ENCODE measurements around the gene GRAP2. TPM values are rescaled to one million over a fixed set of nuclear protein-coding genes. Genes with fewer than 3 reads are reported as not detected.

The GRAP2 gene
- total and polyA plus RNA-seq, 2 of the 8 experiments (the other 6 are each of a cell fraction or from before 2014, with no cell fraction given): 0.08 TPM; not detected in 1

GRCh38 chr22:39995393-39996252 lies 94.7 kb downstream of the GRAP2 start:
- ChIA-PET CTCF (ENCODE audit: partially characterized antibody) (interaction anchor here (0.9 to 7.0 kb wide), 6 partner anchors 14 to 142 kb away, joined by 3 to 35 read pairs (median 7); no protein-coding TSS in a partner anchor), POLR2A (ENCODE audit: partially characterized antibody) (interaction anchor here (0.7 to 6.5 kb wide), 7 partner anchors 9 to 63 kb away, joined by 3 to 44 read pairs (median 4); no protein-coding TSS in a partner anchor)
- Histone ChIP-seq H2BK5ac (ENCODE audit: low read depth, low read length) (no peak overlapping the region), H3K23ac (ENCODE audit: insufficient read length) (no peak overlapping the region), H3K14ac (ENCODE audit: insufficient read length) (no peak overlapping the region), H3K23me2 (ENCODE audit: low read depth, low read length) (peaks cover 8% of the 10 kb centered on the region; the same call in 1 of the 2 replicates), H3K9me3 (ENCODE audit: insufficient read depth in 2 of 2, low read depth in 1 of 2, low read length in 1 of 2) (no peaks in the 10 kb centered on the region), H2BK20ac (ENCODE audit: low read length) (no peak overlapping the region), H3K56ac (replicated peaks; ENCODE audit: insufficient read length, low read depth, low read length) (no peak overlapping the region), H3K79me2 (ENCODE audit: control insufficient read depth in 1 of 2, insufficient read depth in 2 of 2, low read length in 2 of 2) (peaks cover 0 to 36% of the 10 kb centered on the region in 2 experiments; a peak in 3 of 4 replicates), H3K9ac (replicated peaks in 1 of 4; ENCODE audit: extremely low read depth in 1 of 4, low read depth in 3 of 4, low read length in 3 of 4) (peak overlapping the region in 3 of 4 experiments; percentile 39 to 82 (median 49); a peak in 6 of 7 replicates), H2BK120ac (replicated peaks; ENCODE audit: low read depth, low read length) (no peak overlapping the region), H4K20me1 (replicated peaks in 1 of 2; ENCODE audit: control insufficient read depth in 1 of 2, insufficient read depth in 2 of 2, low read length in 2 of 2) (peaks cover 0 to 3% of the 10 kb centered on the region in 2 experiments), H3K4ac (replicated peaks; ENCODE audit: insufficient read length, low read depth, low read length) (no peak overlapping the region), H3K36me3 (ENCODE audit: control insufficient read depth in 2 of 4, insufficient read depth in 4 of 4, low read length in 3 of 4) (no peaks in the 10 kb centered on the region), H3K4me2 (ENCODE audit: insufficient read depth in 1 of 2, low read depth in 2 of 2, low read length in 2 of 2) (peak overlapping the region; percentile 92 to 93), H3K18ac (ENCODE audit: extremely low read depth, low read length) (peak overlapping the region; percentile 64), H3K4me3 (ENCODE audit: extremely low read depth in 1 of 4, insufficient read depth in 2 of 4, low read depth in 3 of 4, low read length in 4 of 4) (peak overlapping the region; percentile 56 to 73 (median 65)), H2AK5ac (ENCODE audit: low read depth, low read length) (no peak overlapping the region; the same call in 1 of the 2 replicates), H3K27ac (ENCODE audit: low read depth, low read length) (no peak overlapping the region), H3K4me1 (replicated peaks in 1 of 4; ENCODE audit: control insufficient read depth in 3 of 4, insufficient read depth in 4 of 4, low read length in 3 of 4) (peaks cover 22 to 42% (median 32%) of the 10 kb centered on the region in 4 experiments), H2BK15ac (ENCODE audit: low read length) (peak overlapping the region; percentile 18; the same call in 1 of the 2 replicates), H2BK12ac (ENCODE audit: low read depth, low read length) (peak overlapping the region; percentile 34; the same call in 1 of the 2 replicates), H3K79me1 (ENCODE audit: low read depth, low read length) (peaks cover 6% of the 10 kb centered on the region; the same call in 1 of the 2 replicates), H3K27me3 (replicated peaks in 1 of 4; ENCODE audit: control insufficient read depth in 3 of 4, extremely low read depth in 1 of 4, insufficient read depth in 3 of 4, low read length in 3 of 4) (peaks cover 0 to 19% (median 13%) of the 10 kb centered on the region in 4 experiments; a peak in 6 of 7 replicates), H4K8ac (ENCODE audit: extremely low read depth, insufficient read depth, low read length) (no peak overlapping the region; the same call in 1 of the 2 replicates), H4K5ac (ENCODE audit: insufficient read length, low read depth, low read length) (no peak overlapping the region), H4K91ac (replicated peaks; ENCODE audit: insufficient read length, low read length) (no peak overlapping the region), H2AFZ (ENCODE audit: low read length) (no peak overlapping the region)
- 26% methylated on average over 30 of the region's 35 CpGs; no CpG with 5 or more reads in 1 of the 2 experiments for WGBS, 2 experiments (ENCODE audit: extremely low coverage in 1 of 2, insufficient coverage in 1 of 2, insufficient read length in 1 of 2, insufficient replicate concordance in 2 of 2, low coverage in 1 of 2, low lambda C conversion rate in 2 of 2, missing lambda C conversion rate in 1 of 2)
- no peak for FAIRE-seq
- DNase-seq (ENCODE audit: low read depth in 1 of 2, low spot score in 2 of 2): no peak
- TF ChIP-seq PHF8 (conservative IDR thresholded peaks at IDR 0.05; ENCODE audit: low read depth, low read length) (no peak), MAFK (IDR thresholded peaks at IDR 0.05; ENCODE audit: low read depth, low read length) (no peak), SP2 (IDR thresholded peaks at IDR 0.05; ENCODE audit: low read length) (no peak), SP1 (IDR thresholded peaks at IDR 0.05; ENCODE audit: low read depth, low read length) (no peak), SIN3A (conservative IDR thresholded peaks at IDR 0.05 in 1 of 2, IDR thresholded peaks at IDR 0.05 in 1 of 2; ENCODE audit: low read depth in 1 of 2, low read length in 2 of 2) (no peak), SIX5 (IDR thresholded peaks at IDR 0.05; ENCODE audit: low read depth, low read length) (no peak), POLR2A (IDR thresholded peaks at IDR 0.05; ENCODE audit: control extremely low read depth in 1 of 2, low read depth in 2 of 2, low read length in 2 of 2) (no peak), JUN (IDR thresholded peaks at IDR 0.05; ENCODE audit: low read depth, low read length) (no peak), EP300 (IDR thresholded peaks at IDR 0.05; ENCODE audit: borderline replicate concordance in 1 of 2, low read depth in 2 of 2, low read length in 2 of 2) (no peak), SRF (IDR thresholded peaks at IDR 0.05; ENCODE audit: low read depth, low read length) (no peak), GTF2F1 (IDR thresholded peaks at IDR 0.05; ENCODE audit: borderline replicate concordance, low read depth, low read length) (no peak)

Data from H1 (cell line).